ENCODE measurements around the gene ACBD4. TPM values are rescaled to one million over a fixed set of nuclear protein-coding genes. Genes with fewer than 3 reads are reported as not detected.

ACBD4 gene
- polyA plus RNA-seq, 2 donors: 5.9 to 8.8 TPM

DNA sequence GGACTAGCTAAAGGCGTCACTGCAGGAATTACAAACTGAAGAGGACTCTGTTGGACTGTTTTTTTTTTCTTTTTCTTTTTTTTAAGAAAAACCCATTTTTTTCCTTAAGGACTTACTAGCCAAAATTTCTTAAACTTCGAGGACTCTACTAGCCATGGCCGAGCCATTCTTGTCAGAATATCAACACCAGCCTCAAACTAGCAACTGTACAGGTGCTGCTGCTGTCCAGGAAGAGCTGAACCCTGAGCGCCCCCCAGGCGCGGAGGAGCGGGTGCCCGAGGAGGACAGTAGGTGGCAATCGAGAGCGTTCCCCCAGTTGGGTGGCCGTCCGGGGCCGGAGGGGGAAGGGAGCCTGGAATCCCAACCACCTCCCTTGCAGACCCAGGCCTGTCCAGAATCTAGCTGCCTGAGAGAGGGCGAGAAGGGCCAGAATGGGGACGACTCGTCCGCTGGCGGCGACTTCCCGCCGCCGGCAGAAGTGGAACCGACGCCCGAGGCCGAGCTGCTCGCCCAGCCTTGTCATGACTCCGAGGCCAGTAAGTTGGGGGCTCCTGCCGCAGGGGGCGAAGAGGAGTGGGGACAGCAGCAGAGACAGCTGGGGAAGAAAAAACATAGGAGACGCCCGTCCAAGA lies 13.7 kb downstream of the ACBD4 start:
- H3K4me3 ChIP-seq (ENCODE audit: low read depth in 1 of 2, low read length in 2 of 2): peak overlapping the region; percentile 80 to 96
- WGBS, 2 donors: 0% methylated on average over 32 of the region's 32 CpGs
- peaks cover 2 to 5% of the 10 kb centered on the region in 2 donors for H3K4me1 ChIP-seq (ENCODE audit: control insufficient read depth in 2 of 2, insufficient read depth in 2 of 2, low read length in 1 of 2)

DNA sequence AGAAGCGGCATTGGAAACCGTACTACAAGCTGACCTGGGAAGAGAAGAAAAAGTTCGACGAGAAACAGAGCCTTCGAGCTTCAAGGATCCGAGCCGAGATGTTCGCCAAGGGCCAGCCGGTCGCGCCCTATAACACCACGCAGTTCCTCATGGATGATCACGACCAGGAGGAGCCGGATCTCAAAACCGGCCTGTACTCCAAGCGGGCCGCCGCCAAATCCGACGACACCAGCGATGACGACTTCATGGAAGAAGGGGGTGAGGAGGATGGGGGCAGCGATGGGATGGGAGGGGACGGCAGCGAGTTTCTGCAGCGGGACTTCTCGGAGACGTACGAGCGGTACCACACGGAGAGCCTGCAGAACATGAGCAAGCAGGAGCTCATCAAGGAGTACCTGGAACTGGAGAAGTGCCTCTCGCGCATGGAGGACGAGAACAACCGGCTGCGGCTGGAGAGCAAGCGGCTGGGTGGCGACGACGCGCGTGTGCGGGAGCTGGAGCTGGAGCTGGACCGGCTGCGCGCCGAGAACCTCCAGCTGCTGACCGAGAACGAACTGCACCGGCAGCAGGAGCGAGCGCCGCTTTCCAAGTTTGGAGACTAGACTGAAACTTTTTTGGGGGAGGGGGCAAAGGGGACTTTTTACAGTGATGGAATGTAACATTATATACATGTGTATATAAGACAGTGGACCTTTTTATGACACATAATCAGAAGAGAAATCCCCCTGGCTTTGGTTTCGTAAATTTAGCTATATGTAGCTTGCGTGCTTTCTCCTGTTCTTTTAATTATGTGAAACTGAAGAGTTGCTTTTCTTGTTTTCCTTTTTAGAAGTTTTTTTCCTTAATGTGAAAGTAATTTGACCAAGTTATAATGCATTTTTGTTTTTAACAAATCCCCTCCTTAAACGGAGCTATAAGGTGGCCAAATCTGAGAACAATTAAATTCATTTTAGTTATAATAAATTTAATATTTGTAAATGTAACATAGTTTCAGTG lies 14.5 kb downstream of the ACBD4 start:
- Histone ChIP-seq H3K27me3 (ENCODE audit: control insufficient read depth in 1 of 2, insufficient read depth in 2 of 2, low read length in 2 of 2) (no peaks in the 10 kb centered on the region), H3K4me1 (ENCODE audit: control insufficient read depth in 2 of 2, insufficient read depth in 2 of 2, low read length in 1 of 2) (peaks cover 2% of the 10 kb centered on the region in 2 donors), H3K36me3 (ENCODE audit: control insufficient read depth in 2 of 2, insufficient read depth in 2 of 2, low read length in 1 of 2) (no peaks in the 10 kb centered on the region), H3K4me3 (ENCODE audit: low read depth in 1 of 2, low read length in 2 of 2) (peak overlapping the region; percentile 80 to 96), H3K27ac (ENCODE audit: low read depth in 2 of 2, low read length in 1 of 2) (peak overlapping the region; percentile 98 to 99), H3K9me3 (ENCODE audit: control insufficient read depth in 2 of 2, insufficient read depth in 1 of 2, low read depth in 1 of 2, low read length in 1 of 2) (no peaks in the 10 kb centered on the region)
- WGBS, 2 donors: 1% methylated on average over 56 of the region's 56 CpGs

More for the DNA sequence above, 13.7 kb downstream of the ACBD4 start:
- H3K27ac ChIP-seq (ENCODE audit: low read depth in 2 of 2, low read length in 1 of 2): peak overlapping the region; percentile 98 to 99
- no peaks in the 10 kb centered on the region for H3K27me3 ChIP-seq (ENCODE audit: control insufficient read depth in 1 of 2, insufficient read depth in 2 of 2, low read length in 2 of 2)
- H3K36me3 ChIP-seq (ENCODE audit: control insufficient read depth in 2 of 2, insufficient read depth in 2 of 2, low read length in 1 of 2): no peaks in the 10 kb centered on the region
- H3K9me3 ChIP-seq (ENCODE audit: control insufficient read depth in 2 of 2, insufficient read depth in 1 of 2, low read depth in 1 of 2, low read length in 1 of 2): no peaks in the 10 kb centered on the region

DNA sequence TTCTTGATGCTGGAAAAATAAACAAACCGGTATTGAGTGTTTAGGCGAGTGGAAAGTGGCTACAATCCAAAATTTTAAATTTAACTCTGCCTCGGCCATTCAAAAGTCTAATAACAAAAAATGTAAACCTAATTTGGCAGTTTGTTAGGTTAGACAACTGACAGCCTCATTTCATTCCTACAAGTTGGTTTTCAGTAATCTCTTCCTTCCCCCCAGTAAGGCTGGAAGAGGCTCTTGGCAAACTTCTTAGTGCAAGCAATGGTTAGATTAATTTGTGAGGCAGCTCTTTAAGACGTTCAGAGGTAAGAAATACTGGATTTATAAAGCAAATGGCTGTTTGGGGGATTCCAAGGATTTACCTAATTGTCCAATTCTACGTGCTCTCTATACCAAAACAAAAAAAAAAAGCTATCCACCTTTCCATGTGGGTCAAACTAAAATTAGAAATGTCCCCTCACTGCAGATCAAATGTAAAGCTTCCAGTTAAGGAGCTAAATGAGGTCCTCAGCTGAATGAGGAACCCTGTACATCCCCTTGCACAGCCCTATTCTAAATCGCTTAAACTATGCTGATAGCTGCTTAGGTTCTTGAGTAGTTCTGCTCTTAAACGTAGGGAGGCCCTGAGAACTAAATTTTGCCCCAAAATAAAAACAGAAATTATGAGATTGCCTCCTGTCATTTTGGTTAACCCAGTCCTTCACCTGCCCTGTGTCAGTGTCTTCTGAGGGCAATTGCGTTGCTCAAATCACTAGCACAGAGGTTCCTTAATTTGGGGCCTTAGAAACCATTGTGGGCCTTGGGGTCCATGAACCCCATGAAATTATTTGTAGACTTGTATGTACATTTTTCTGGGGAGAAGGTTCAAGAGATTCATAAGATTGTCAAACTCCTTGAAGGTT lies 15.7 kb downstream of the ACBD4 start:
- Histone ChIP-seq H3K36me3 (ENCODE audit: control insufficient read depth in 2 of 2, insufficient read depth in 2 of 2, low read length in 1 of 2) (no peaks in the 10 kb centered on the region), H3K27ac (ENCODE audit: low read depth in 2 of 2, low read length in 1 of 2) (peak overlapping the region; percentile 62 to 68), H3K27me3 (ENCODE audit: control insufficient read depth in 1 of 2, insufficient read depth in 2 of 2, low read length in 2 of 2) (no peaks in the 10 kb centered on the region), H3K4me3 (ENCODE audit: low read depth in 1 of 2, low read length in 2 of 2) (peak overlapping the region in 1 of 2 donors; percentile 96), H3K4me1 (ENCODE audit: control insufficient read depth in 2 of 2, insufficient read depth in 2 of 2, low read length in 1 of 2) (peaks cover 0 to 2% of the 10 kb centered on the region in 2 donors), H3K9me3 (ENCODE audit: control insufficient read depth in 2 of 2, insufficient read depth in 1 of 2, low read depth in 1 of 2, low read length in 1 of 2) (no peaks in the 10 kb centered on the region)
- 27 to 29% methylated on average over 8 of the region's 8 CpGs for WGBS, 2 donors

DNA sequence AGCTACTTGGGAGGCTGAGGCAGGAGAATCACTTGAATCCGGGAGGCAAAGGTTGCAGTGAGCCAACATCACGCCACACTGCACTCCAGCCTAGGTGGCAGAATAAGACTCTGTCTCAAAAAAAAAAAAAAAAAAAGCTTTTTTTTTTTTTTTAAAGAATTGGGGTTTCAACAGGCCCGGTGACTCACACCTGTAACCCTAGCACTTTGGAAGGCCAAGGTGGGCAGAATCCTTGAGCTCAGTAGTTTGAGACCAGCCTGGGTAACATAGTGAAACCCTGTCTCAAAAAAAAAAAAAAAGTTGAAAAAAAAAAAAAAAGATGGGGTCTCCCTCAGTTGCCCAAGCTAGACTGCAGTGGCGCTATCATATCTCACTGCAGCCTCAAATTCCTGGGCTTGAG lies 19.5 kb downstream of the ACBD4 start:
- WGBS, 2 donors: 74 to 85% methylated on average over 4 of the region's 4 CpGs
- Histone ChIP-seq H3K36me3 (ENCODE audit: control insufficient read depth in 2 of 2, insufficient read depth in 2 of 2, low read length in 1 of 2) (peaks cover 0 to 2% of the 10 kb centered on the region in 2 donors), H3K4me3 (ENCODE audit: low read depth in 1 of 2, low read length in 2 of 2) (no peak overlapping the region), H3K4me1 (ENCODE audit: control insufficient read depth in 2 of 2, insufficient read depth in 2 of 2, low read length in 1 of 2) (peaks cover 2 to 5% of the 10 kb centered on the region in 2 donors), H3K27ac (ENCODE audit: low read depth in 2 of 2, low read length in 1 of 2) (peak overlapping the region; percentile 6 to 47), H3K27me3 (ENCODE audit: control insufficient read depth in 1 of 2, insufficient read depth in 2 of 2, low read length in 2 of 2) (no peaks in the 10 kb centered on the region), H3K9me3 (ENCODE audit: control insufficient read depth in 2 of 2, insufficient read depth in 1 of 2, low read depth in 1 of 2, low read length in 1 of 2) (no peaks in the 10 kb centered on the region)

DNA sequence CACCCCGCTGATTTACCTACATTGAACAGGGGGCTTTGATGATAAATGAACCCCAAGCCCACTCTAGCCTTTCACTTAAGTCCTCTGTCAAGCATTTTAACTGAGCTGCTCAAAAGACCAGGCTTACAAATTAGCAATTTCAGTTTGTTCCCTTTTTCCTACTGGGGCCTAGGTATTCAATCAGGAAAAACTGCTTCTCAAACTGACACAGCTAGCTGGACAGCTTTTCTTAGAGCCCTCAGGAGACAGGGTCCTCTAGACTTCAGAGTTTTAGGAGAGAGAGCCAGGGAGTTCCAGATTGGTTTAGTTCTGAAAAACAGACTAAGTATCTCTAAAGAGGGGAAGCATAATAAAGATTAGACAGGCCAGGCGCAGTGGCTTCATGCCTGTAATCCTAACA lies 20.0 kb downstream of the ACBD4 start:
- peaks cover 0 to 2% of the 10 kb centered on the region in 2 donors for H3K36me3 ChIP-seq (ENCODE audit: control insufficient read depth in 2 of 2, insufficient read depth in 2 of 2, low read length in 1 of 2)
- no peaks in the 10 kb centered on the region for H3K9me3 ChIP-seq (ENCODE audit: control insufficient read depth in 2 of 2, insufficient read depth in 1 of 2, low read depth in 1 of 2, low read length in 1 of 2)
- no peak overlapping the region for H3K4me3 ChIP-seq (ENCODE audit: low read depth in 1 of 2, low read length in 2 of 2)
- H3K4me1 ChIP-seq (ENCODE audit: control insufficient read depth in 2 of 2, insufficient read depth in 2 of 2, low read length in 1 of 2): peaks cover 2 to 5% of the 10 kb centered on the region in 2 donors
- H3K27me3 ChIP-seq (ENCODE audit: control insufficient read depth in 1 of 2, insufficient read depth in 2 of 2, low read length in 2 of 2): no peaks in the 10 kb centered on the region
- peak overlapping the region; percentile 6 to 47 for H3K27ac ChIP-seq (ENCODE audit: low read depth in 2 of 2, low read length in 1 of 2)
- 91 to 98% methylated on average over 2 of the region's 2 CpGs for WGBS, 2 donors

DNA sequence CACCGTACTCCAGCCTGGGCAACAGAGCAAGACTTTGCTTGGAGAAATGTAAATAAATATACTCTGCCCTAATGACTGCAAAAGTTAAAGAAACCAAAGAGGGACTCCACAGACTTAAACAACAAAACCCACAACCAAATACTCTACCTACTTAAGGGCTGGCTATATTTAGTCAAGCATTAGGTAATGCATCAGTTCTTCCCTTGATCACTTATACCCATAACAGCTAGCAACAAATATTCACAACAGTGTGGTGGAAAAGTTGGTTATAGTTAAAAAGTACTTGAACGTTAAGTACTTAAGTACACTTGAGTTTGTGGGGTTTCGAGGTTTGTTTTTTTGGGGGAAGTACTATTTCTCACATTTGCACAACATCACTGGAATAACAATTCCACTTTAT lies 20.8 kb downstream of the ACBD4 start:
- H3K27ac ChIP-seq (ENCODE audit: low read depth in 2 of 2, low read length in 1 of 2): no peak overlapping the region
- no peaks in the 10 kb centered on the region for H3K27me3 ChIP-seq (ENCODE audit: control insufficient read depth in 1 of 2, insufficient read depth in 2 of 2, low read length in 2 of 2)
- H3K9me3 ChIP-seq (ENCODE audit: control insufficient read depth in 2 of 2, insufficient read depth in 1 of 2, low read depth in 1 of 2, low read length in 1 of 2): no peaks in the 10 kb centered on the region
- peaks cover 0 to 2% of the 10 kb centered on the region in 2 donors for H3K36me3 ChIP-seq (ENCODE audit: control insufficient read depth in 2 of 2, insufficient read depth in 2 of 2, low read length in 1 of 2)
- peaks cover 2 to 5% of the 10 kb centered on the region in 2 donors for H3K4me1 ChIP-seq (ENCODE audit: control insufficient read depth in 2 of 2, insufficient read depth in 2 of 2, low read length in 1 of 2)
- WGBS, 2 donors: 87 to 88% methylated on average over 3 of the region's 3 CpGs
- H3K4me3 ChIP-seq (ENCODE audit: low read depth in 1 of 2, low read length in 2 of 2): no peak overlapping the region

DNA sequence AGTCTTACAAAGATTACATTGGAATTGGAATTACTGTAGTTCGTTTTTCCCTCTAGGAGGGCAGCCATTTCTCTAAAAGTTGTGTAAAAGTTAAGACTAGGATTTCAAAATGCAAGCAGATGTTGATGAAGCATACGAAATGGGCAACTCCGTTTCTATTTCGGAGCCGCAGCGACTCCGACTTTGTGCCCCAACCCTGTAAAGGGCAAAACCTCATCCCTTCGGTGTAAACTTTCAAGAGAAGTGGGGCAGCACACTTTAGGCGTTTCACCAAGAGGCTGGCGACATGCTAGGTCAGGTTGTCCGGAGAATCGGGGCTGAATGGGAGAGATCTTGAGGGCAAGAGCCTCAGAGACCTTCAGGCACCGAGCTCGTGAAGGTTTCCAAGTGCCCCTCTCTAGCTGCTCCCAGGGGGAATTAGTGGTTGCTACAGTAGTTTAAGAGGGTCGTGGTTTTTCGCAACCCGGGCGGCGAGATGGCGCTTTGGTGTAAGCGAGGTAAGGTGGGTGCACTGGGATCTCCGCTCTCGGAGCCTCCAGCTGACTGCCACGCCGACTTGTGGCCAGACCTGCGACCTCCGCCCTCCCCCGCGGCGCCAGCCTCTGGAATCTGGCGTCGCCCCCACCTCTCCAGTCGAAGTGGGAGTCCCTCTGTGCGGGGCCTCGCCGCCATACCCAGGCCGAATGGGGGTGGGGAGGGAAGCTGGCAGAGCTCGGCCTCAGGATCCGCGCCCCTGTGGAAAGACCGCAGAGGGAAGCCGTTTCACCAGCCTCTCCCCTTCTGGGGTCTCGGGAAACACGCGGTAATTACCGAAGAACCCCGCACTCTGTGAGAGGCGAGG lies 25.2 kb downstream of the ACBD4 start:
- 0 to 1% methylated on average over 47 to 48 of the region's 48 CpGs for WGBS, 2 donors
- no peaks in the 10 kb centered on the region for H3K9me3 ChIP-seq (ENCODE audit: control insufficient read depth in 2 of 2, insufficient read depth in 1 of 2, low read depth in 1 of 2, low read length in 1 of 2)
- H3K27me3 ChIP-seq (ENCODE audit: control insufficient read depth in 1 of 2, insufficient read depth in 2 of 2, low read length in 2 of 2): no peaks in the 10 kb centered on the region
- H3K4me3 ChIP-seq (ENCODE audit: low read depth in 1 of 2, low read length in 2 of 2): peak overlapping the region; percentile 89 to 98
- peaks cover 5 to 11% of the 10 kb centered on the region in 2 donors for H3K4me1 ChIP-seq (ENCODE audit: control insufficient read depth in 2 of 2, insufficient read depth in 2 of 2, low read length in 1 of 2)
- peaks cover 0 to 4% of the 10 kb centered on the region in 2 donors for H3K36me3 ChIP-seq (ENCODE audit: control insufficient read depth in 2 of 2, insufficient read depth in 2 of 2, low read length in 1 of 2)
- H3K27ac ChIP-seq (ENCODE audit: low read depth in 2 of 2, low read length in 1 of 2): peak overlapping the region; percentile 97 to 99

DNA sequence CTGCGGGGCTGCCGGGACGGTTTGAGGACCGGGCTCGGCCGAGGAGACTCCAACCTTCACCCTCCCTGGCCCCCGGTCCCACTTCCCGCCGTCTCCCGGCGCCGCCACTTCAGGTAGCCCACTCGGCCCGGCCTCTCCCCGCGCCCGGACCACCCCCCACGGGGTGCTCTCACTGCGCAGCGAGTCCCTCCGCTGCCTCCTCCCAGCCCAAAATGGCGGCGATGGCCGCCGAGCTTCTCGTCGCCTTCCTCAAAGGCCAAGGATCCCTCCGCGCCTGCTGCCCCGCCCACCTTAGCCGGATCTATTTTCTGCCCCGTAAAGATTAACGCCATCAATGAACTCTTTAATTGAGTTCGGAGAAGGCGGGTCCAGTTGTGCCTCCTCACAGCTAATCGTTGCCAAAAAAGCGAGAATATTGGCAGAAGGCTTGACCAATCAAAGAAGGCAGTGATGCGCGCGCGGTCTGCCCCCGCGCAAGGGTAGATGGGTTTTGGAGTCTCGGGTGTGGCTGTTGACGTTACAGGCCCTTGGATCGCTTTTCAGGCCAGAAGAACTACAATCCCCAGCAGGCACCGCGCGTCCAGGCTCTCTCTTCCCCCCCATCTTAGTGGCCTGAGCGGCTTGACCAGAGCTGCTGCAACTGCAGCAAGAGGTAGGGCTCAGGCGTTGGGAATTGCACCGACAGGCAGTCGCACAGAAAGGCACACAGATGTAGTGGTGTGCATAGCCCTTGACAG lies 26.0 kb downstream of the ACBD4 start, which contains the start of gene HEXIM2:
Gene HEXIM2 (plus strand): TSS at position 588 of the 737 bp plus-strand sequence. CDS start 919 bp downstream, outside the sequence.
- Histone ChIP-seq H3K4me1 (ENCODE audit: control insufficient read depth in 2 of 2, insufficient read depth in 2 of 2, low read length in 1 of 2) (peaks cover 5 to 11% of the 10 kb centered on the region in 2 donors), H3K36me3 (ENCODE audit: control insufficient read depth in 2 of 2, insufficient read depth in 2 of 2, low read length in 1 of 2) (peaks cover 0 to 4% of the 10 kb centered on the region in 2 donors), H3K9me3 (ENCODE audit: control insufficient read depth in 2 of 2, insufficient read depth in 1 of 2, low read depth in 1 of 2, low read length in 1 of 2) (no peaks in the 10 kb centered on the region), H3K27me3 (ENCODE audit: control insufficient read depth in 1 of 2, insufficient read depth in 2 of 2, low read length in 2 of 2) (no peaks in the 10 kb centered on the region), H3K27ac (ENCODE audit: low read depth in 2 of 2, low read length in 1 of 2) (peak within 1 kb of the TSS; percentile 97 to 99), H3K4me3 (ENCODE audit: low read depth in 1 of 2, low read length in 2 of 2) (peak within 1 kb of the TSS; percentile 89 to 98)
- 0% methylated on average over 47 to 53 of the region's 53 CpGs for WGBS, 2 donors
